ENCODE measurements around the gene INTS7.
"Not testable (repeated sequence)": the region's sequence is repeated elsewhere in the genome, so short reads cannot be mapped to it uniquely, and the experiment has no call there.

INTS7 gene

DNA sequence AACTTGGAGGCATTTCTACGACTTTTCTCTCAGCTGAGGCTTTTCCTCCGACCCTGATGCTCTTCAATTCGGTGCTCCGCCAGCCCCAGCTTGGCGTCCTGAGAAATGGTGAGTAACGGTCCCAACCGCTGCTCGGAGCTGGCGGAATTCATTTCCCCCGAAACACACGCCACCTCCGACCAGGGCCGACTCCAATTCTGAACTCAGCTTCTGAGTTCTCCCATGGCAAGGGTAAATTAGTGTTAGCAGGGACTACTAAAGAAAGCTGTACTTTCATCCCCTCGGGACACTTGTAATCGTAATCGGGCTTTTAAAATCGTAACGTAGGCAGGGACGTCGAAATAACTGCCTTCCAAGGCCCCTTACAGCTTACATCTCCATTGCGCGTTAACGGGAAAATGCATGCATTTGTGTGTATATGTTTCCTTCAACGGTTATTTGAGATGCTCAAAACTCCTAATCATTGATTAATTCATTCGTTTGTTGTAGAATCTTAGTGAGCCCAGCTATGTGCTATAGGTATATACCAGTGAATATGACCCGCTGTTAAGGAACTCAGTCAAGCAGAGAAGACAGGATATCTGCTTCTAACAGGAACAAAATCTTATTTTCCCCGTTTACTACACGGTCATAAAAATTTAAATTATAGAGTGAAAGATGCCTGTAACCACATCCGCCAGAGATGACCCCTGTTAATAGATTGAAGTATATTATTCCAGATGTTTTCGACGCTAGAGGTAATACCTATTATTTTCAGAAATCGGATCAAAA is 663 bp upstream of the INTS7 start:
- DNase-seq, result no peak

- no peak for DNase-seq
Measured at GRCh38 chr1:212034516-212035122, 738 bp downstream of the INTS7 start.

DNA sequence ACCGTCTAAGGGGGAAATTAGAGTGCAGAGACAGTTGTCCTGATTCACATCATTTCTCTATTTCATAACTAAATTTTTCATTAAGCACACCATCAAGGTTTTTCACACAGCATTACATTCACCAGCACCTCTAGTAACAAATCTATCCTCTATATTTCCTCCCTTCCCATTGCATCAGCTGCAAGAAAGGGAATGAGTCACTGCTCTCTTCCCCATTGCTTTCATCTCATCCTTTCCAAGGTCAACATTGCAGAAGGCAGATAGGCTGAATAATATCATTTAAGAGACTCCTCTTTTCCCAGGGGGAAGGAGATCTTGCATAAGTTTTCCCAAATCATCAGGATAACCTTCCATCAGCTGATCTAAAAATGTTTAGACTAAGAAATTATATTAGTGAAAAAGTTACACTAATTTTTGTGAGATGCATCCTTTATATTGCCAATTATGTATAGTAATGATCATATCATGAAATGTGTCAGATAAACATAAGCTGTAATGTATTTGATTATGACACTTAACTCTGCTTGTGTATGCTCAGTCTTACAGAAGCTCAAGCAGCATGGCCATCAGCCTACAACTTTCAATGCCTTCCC is 4.3 kb downstream of the INTS7 start:
- peak; percentile 92 for DNase-seq

DNA sequence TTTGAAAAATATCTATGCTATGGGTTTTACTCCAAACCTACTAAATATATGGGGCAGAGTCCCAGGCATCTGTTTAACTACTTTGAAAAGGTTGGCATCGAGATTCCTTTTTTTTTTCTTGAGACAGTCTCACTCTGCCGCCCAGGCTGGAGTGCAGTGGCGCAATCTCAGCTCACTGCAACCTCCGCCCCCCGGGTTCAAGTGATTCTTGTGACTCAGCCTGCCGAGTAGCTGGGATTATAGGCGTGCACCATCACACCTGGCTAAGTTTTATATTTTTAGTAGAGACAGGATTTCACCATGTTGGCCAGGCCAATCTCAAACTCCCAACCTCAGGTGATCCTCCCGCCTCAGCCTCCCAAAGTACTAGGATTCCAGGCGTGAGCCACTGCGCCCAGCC is 7.6 kb downstream of the INTS7 start:
- DNase-seq, result not testable (repeated sequence)

- no peak for DNase-seq
Measured at GRCh38 chr1:212024469-212025149, 10.7 kb downstream of the INTS7 start.

- not testable (repeated sequence) for DNase-seq
Measured at GRCh38 chr1:212022908-212023307, 12.4 kb downstream of the INTS7 start.

DNA sequence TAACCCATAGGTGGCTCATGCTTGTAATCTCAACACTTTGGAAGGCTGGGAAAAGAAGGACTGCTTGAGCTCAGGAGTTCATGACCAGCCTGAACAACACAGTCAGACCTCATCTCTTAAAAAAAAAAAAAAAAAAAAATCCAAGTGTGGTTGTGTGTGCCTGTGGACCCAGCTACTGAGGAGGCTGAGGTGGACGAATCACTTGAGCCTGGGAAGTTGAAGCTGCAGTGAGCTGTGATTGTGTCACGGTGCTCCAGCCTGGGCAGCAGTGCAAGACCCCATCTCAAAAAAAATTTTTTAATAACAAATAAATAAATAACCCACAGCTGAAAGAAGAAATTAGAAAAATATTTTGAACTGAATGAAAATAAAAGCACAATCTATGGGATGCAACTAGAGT is 13.8 kb downstream of the INTS7 start:
- no peak for DNase-seq

GRCh38 chr1:212020975-212021374 is 14.4 kb downstream of the INTS7 start:
- no peak for DNase-seq

DNA sequence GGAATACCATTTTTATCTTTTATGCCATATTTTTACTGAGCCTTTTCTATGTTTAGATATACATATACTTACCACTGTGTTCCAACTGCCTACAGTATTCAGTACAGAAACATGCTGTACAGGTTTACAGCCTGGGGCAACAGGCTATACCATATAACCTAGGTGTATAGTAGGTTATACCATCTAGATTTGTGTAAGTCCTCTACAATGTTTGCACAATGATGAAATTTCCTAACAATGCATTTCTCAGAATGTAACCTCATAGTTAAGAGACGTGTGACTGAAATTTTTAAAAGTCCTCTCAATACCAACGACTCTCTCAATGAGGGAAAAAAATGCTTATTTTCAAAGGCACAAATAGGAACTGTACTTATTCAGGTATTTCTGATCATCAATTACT is 21.7 kb downstream of the INTS7 start:
- DNase-seq, result no peak

DNA sequence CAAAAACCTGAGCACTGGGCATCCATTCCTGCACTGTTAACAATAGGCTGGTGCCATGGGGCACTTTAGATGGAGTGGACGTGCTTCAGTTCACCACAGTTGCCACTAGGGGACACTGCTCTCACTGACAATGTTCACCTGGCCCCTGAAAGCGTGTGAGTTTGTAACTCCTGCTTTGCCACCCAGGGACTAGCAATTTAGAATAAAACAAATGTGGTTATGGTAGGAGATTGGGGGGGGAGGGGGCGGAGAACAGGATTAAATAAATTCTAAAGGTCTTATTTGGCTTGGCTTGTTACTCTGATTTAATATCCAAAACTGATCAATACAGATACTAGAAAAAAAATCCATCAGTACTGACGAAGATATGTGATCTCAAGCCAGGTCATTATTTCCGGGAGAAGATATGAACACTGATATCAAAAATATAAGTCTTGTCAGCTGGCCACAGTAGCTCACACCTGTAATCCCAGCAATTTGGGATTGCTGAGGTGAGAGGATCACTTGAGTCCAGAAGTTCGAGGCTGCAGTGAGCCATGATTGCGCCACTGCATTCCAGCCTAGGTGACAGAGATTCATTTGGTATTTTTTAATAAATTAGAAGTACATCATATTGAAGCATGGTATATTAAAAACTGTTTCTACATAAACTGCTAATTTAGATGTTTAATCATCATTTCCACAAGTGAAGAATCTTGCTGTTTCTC is 23.2 kb downstream of the INTS7 start:
- peak; percentile 58 for DNase-seq

- DNase-seq, result no peak
Measured at GRCh38 chr1:212010004-212010403, 25.4 kb downstream of the INTS7 start.

GRCh38 chr1:212009561-212009960 is 25.8 kb downstream of the INTS7 start:
- DNase-seq, result no peak

DNA sequence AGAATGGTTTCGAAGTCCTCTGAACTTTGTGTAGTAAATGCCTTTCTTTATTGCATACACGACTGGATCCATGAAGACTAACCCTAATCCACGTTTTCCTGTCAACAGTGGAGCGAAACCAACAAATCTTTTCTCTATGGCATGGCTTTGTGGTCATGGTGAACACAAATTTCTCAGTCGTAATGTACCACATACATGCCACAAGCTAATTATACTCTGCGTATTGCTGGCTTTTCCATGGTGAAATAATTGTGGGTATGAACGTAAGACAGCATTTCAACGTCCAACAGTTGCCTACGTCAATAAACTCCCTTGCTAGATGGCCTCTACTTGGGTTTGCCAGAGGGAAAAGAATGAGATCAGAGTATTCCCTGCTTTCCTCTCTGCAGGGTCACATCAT is 27.5 kb downstream of the INTS7 start:
- DNase-seq, result peak; percentile 76

- DNase-seq, result no peak
Measured at GRCh38 chr1:212007178-212007577, 28.2 kb downstream of the INTS7 start.

- DNase-seq, result peak; percentile 12
Measured at GRCh38 chr1:212004895-212005608, 30.3 kb downstream of the INTS7 start.

GRCh38 chr1:212002536-212002935 is 32.8 kb downstream of the INTS7 start:
- DNase-seq, result no peak

GRCh38 chr1:211997426-211997825 is 37.9 kb downstream of the INTS7 start:
- not testable (repeated sequence) for DNase-seq

GRCh38 chr1:211991695-211992094 is 43.7 kb downstream of the INTS7 start:
- no peak for DNase-seq

- DNase-seq, result no peak
Measured at GRCh38 chr1:211986628-211987254, 48.6 kb downstream of the INTS7 start.

DNA sequence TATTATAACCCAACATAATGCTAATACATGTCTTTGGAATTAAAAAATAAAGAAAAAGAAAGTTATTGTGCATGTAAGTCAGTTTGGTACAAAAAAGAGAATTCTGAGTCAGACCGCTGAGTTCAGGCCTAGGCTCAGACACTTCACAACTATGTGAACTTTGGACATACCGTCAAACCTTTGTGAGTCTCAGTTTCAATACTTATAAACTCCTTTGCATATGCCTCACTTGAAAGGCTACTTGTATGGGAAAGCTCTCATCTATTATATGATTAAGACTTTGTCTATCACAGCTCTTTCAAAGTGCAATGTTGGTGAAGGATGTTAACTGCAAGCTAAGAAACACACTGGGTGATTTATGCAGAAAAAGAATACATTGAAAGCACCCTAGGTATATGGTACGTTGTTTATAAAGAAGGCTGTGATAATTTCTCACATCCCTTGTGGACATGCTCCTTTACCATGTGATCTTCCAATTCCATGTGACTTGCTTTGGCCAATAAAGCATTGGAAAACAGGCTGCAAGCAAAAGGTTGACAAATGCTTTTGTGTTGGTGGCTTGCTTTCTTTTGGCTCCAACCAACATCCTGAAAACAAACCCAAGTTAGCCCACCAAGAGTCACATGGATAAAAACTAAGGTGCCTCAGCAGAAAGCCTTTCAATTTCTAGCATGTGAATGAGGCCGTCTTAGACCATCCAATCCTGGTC is 49.6 kb downstream of the INTS7 start:
- DNase-seq, result no peak

DNA sequence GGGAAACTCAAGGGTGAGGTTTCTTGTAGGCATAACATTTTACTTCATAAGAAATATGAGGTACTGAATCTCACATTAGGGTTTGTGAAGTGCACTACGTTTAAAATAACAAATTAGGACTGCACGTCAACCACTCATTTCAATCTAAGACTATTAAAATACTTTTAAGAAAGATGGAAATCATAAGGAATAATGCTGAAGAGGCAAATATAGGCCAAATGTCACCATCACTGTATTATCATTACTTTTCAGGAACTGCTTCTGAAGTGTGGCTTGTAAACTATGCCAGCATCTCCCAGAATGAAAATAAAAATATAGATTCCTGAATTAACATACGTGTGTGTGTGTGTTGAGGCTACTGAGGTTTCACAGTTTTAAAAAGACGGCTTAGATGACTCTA is 56.8 kb downstream of the INTS7 start:
- no peak for DNase-seq

Data from fibroblast of skin of right quadriceps (primary cell).